Raji (cell line): ENCODE measurements around the gene HLA-DRA.

ENCODE experiments used
- POLR2A ChIP-seq: IDR thresholded peaks from 2 replicates; pipeline ENCODE4 v1.6.1; 2011; ENCODE audit warnings: low read depth, low read length, control low read depth; ENCODE audit not compliant: insufficient read depth

The HLA-DRA gene

GRCh38 chr6:32449088-32449736 is 9.5 kb downstream of the HLA-DRA start:
- TF ChIP-seq POLR2A = no peak

DNA sequence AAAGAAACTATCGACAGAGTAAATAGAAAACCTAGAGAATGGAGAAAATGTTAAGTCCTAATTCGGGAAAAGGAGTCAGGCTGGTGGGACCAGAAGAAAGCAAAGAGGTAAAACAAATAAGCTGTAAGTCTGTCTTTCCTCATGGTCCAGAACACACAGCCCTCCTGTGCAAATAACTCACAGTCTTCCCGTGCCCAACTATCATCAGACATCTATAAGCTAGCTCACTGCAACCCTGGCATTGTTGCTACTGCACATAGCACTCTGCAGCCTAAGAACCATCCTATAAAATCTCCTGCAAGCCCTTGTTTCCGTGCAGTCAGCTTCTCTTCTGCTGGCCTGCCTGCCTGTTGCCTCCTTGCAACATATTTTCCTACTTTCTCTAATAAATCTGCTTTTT is 17.4 kb downstream of the HLA-DRA start:
- TF ChIP-seq POLR2A = no peak

DNA sequence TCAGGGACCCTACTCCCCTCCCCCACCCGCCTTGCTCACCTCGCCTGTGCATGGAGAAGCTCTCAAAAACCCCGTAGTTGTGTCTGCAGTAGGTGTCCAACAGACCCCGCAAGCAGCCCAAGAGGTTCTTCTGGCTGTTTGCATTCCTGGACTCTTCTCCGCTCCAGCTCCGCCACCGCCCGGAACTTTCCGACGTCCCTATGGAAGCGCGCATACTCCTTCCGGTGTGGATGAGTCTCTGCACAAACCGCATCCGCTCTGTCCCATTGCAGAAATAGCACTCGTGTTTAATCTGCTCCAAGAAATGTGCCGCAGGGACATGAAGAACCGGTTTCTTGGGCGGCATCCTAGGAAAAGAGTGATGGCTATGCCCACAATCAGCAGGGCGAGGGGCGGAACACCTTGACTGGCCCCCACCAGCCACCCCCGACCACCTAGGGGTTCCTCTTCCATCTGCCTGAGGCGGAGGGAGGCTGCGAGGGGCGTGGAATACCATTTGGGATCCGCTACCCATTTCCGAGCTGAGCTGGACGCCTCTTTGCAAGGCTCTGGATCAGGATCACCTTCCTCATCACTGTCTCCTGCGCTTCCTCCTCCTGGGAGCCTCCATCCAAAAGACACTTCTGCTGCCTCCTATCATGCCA is 20.2 kb downstream of the HLA-DRA start:
- TF ChIP-seq POLR2A = no peak

GRCh38 chr6:32460528-32460927 is 20.8 kb downstream of the HLA-DRA start:
- TF ChIP-seq POLR2A = no peak

DNA sequence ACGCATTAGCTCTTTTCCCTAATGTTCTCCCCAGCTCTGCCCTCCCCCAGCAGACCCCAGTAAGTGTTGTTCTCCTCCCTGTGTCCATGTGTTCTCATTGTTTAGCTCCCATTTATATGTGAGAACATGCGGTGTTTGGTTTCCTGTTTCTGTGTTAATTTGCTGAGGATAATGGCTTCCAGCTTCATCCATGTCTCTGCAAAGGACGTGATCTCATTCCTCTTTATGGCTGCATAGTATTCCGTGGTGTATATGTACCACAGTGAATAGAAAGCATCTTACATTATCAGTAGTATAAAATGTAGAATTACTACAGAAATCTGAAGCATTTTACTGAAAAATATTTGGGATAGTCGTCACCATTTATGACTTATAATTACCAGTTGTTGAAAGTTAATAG is 21.8 kb downstream of the HLA-DRA start:
- no peak for TF ChIP-seq POLR2A

DNA sequence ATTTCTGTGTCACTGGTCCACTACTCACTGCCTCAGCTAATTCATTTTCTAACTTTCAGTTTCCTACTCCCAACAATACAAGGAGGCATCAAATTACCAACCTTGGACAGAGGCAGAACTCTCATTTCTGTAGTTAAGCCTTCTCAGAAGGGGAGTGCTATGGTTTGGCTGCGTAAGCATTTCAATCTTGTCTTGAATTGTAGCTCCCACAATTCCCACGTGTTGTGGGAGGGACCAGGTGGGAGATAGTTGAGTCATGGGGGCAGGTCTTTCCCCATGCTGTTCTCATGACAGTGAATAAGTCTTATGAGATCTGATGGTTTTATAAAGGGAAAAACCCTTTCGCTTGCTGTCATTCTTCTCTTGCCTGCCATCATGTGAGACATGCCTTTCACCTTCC is 22.9 kb downstream of the HLA-DRA start:
- TF ChIP-seq POLR2A = no peak

- no peak for TF ChIP-seq POLR2A
These were observed 33.2 kb downstream of the HLA-DRA start for GRCh38 chr6:32472781-32473375.

DNA sequence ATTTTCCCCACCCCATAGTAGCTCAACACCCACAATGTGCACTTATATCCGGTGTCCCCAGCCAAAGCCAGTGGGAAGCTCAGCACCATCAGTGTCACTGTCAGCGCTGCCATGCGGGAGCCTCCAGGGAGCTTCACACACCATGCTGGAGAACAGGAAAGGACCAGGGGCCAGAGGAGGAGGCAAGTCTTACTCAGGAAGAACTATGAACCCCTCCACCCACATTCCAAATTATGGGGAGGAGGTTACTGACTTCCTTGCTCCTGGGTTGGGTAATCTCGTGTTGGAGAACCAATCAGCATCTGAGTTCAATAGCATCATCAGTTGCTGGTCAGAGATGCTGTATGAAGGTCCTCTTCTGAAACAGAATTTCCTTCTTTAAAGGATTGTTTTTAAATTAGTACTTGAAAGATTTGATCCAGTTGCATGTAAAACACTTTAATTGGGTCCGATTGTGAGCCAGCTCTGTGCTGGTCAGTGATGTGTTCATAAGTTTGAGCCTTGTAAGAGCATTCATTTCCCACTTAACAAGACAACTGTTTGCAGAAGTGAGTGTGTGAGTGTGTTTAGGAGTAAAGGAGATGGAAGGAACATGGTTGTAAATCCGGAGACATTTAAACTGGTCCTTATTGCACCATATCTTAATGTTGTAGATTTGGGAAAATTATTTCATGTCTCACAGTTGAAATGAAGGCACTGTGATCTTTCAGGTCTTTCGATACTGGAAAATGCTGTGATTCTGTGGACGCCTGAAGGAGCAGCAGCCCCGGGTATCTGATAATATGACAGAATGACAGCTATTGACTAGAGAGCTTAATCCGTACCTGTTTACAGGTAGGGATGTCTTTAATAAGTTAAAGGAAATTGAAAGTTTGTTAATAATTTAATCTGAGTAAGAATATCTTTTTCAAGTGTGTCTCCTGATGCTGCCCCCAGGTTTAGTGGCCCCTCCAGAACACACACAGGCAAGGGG is 34.0 kb downstream of the HLA-DRA start:
- TF ChIP-seq POLR2A = peak; percentile 70

- no peak for TF ChIP-seq POLR2A
These were observed 35.9 kb downstream of the HLA-DRA start for GRCh38 chr6:32475392-32476206.

DNA sequence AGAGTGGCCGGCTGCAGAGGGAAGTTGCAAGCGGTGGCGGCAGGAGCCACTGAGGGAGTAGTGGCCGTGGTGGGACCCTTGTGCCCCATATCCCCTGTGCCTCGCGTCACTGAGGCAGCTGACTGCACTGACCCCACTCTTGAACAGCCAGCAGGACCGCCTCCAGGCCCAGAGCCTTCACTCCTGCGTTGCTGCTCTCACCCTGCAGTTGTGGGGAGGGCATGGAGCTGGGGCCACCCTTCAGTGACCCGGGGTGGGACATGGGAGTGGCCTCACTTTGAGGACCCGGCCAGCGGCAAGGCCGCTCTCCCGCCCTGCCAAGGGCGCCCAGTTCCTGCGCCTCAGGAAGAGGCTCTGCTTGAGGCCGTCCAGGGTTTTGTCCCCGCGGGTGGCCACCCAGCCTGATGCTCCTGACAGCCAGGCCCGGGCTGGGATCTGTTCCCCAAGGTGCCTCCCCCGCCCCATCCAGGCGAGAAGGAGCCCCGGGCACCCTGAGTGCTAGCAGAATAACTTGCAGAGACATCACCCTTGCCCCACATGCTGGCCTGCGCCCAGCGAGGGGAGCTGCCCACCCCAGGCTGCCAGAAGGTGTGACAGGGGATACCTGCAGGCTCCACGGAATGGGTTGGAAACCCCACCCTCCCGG is 44.4 kb downstream of the HLA-DRA start:
- no peak for TF ChIP-seq POLR2A

DNA sequence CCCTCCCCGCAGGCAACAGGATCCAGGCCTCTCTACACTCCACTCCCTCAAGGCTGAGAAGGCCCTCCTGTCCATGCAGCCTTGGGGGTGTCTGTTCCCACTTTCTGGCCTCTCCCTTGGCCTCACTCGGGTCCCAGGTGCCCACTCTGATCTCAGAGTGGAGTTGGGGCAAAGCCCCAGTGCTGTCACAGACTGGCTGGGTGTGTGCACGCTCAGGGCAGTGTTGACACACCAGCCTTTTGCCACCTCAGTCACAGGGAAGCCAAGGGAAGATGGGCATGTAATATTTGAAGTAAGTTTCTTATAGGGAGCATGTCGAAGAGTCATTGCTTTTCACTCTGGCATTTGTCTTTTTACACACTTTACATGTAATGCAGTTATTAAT is 44.9 kb downstream of the HLA-DRA start:
- TF ChIP-seq POLR2A = no peak

DNA sequence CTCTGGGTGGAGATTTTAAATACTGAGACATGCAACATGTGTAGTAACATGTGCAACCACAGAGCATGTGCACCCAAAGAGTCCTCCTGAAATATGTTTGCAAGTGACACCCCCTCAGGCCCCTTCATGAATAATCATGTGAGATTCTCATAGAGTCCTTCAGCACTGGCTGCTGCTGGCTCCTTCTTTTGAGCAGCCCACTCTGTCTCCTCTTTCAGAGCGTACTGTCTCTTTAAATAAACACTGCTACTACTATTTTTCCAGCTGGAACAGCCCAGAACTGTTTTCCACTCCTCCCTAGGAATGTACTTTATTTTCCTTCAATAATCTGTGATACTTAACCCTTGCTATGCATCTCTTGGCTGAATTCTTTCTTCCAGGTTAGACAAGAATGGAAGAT is 48.4 kb downstream of the HLA-DRA start:
- no peak for TF ChIP-seq POLR2A

DNA sequence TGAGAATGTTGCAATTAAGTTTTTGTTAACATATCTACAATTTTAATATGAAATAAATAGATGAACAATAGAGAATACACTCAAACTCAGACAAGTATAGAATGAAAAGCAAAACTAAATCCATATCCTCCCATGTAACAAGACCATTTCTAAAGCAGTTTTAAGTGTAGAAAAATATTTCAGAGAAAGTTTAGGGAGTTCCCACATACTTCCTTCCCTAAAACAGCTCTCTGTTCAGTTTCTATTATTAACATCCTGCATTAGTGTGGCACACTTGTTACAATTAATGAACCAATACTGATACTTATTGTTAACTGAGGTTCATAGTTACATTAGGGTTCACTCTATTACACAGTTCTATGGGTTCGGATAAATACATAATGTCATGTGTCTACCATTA is 52.0 kb downstream of the HLA-DRA start:
- TF ChIP-seq POLR2A = no peak

DNA sequence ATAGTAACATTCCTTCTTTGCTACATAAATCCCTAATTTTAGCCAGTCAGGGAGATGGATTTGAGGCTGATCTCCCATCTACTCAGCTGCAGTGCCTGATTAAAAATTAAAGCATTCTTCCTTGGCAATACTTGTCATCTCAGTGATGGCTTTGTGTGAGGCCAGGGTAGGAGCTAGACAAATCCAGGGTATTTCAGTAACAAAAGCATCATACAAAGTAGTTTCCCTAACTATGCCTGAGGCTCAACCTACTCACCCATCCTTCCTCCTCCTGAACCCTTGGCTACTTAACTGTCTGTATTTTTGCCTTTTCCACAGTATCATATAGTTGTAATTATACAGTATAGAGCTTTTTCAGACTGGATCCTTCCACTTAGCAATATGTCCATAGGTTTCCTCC is 52.7 kb downstream of the HLA-DRA start:
- TF ChIP-seq POLR2A = no peak
